Left ventricle myocardium superior (tissue), 1 donor: ENCODE data around the gene DCDC2C. TPM values are rescaled to one million over a fixed set of nuclear protein-coding genes. Genes with fewer than 3 reads are reported as not detected.

Source experiments
- ATAC-seq: fragments of 200-7000 bp; cut with Tn5 transposase; one replicate; pipeline ENCODE4 v1.9.1; 2020; ENCODE audit warnings: mild to moderate bottlenecking, moderate library complexity
- DNase-seq: peaks from one replicate; pipeline ENCODE4 v3.0.0-alpha.2; 2020
- intact Hi-C: fragments of 100-400 bp; cut with micrococcal nuclease; formaldehyde crosslinking; loops from one replicate; pipeline ENCODE4 v1.11.0; 2022
- total RNA-seq: library from RNA; stranded (reverse); fragmentation: NEBNext Ultra II Directional; extraction: Animal tissue kit (Norgen Biotek cat#: 25700); gene quantifications from one replicate; pipeline ENCODE4 v1.2.1, GENCODE V29; 2021
- donor health status: DM: no; HTN: yes; CAD: no; lungs with severe emphysema.

Gene DCDC2C
- total RNA-seq, 1 donor from 2014 or later: not detected

GRCh38 chr2:3759761-3760160 is 56.4 kb downstream of the DCDC2C start:
- DNase-seq (no peak), ATAC-seq (no peak)
- intact Hi-C loops: no loop called here

- ATAC-seq: no peak
- DNase-seq: no peak
- intact Hi-C loops: no loop called here
These were observed 57.9 kb downstream of the DCDC2C start for GRCh38 chr2:3761272-3761671.

- ATAC-seq (no peak), DNase-seq (no peak)
- intact Hi-C loops: no loop called here
These were observed 59.5 kb downstream of the DCDC2C start for GRCh38 chr2:3762771-3763447.

GRCh38 chr2:3766824-3767223 is 63.4 kb downstream of the DCDC2C start:
- intact Hi-C loops: no loop called here
- DNase-seq (no peak), ATAC-seq (no peak)

- intact Hi-C loops: no loop called here
- ATAC-seq (no peak), DNase-seq (no peak)
These were observed 65.8 kb downstream of the DCDC2C start for GRCh38 chr2:3768960-3769765.

- no peak for ATAC-seq
- no peak for DNase-seq
- intact Hi-C loops: no loop called here
These were observed 66.4 kb downstream of the DCDC2C start for GRCh38 chr2:3769766-3770165.

GRCh38 chr2:3770724-3771415 is 67.5 kb downstream of the DCDC2C start:
- ATAC-seq: no peak
- intact Hi-C loops: no loop called here
- no peak for DNase-seq

GRCh38 chr2:3771576-3771975 is 68.2 kb downstream of the DCDC2C start:
- DNase-seq (no peak), ATAC-seq (no peak)
- intact Hi-C loops: no loop called here

GRCh38 chr2:3774336-3774735 is 71.0 kb downstream of the DCDC2C start:
- ATAC-seq: no peak
- intact Hi-C loops: no loop called here
- no peak for DNase-seq

- intact Hi-C loops: no loop called here
- DNase-seq (no peak), ATAC-seq (no peak)
These were observed 72.9 kb downstream of the DCDC2C start for GRCh38 chr2:3776311-3776710.

- ATAC-seq: no peak
- no peak for DNase-seq
- intact Hi-C loops: no loop called here
These were observed 74.6 kb downstream of the DCDC2C start for GRCh38 chr2:3777966-3778365.

- no peak for DNase-seq
- intact Hi-C loops: no loop called here
- no peak for ATAC-seq
These were observed 75.6 kb downstream of the DCDC2C start for GRCh38 chr2:3778851-3779495.

GRCh38 chr2:3779496-3780049 is 76.2 kb downstream of the DCDC2C start:
- intact Hi-C loops: no loop called here
- DNase-seq (no peak), ATAC-seq (no peak)

- intact Hi-C loops: no loop called here
- ATAC-seq (peak; percentile 78), DNase-seq (peak; percentile 70)
These were observed 77.4 kb downstream of the DCDC2C start for GRCh38 chr2:3780477-3781402.

GRCh38 chr2:3784731-3785130 is 81.4 kb downstream of the DCDC2C start:
- DNase-seq (no peak), ATAC-seq (no peak)
- intact Hi-C loops: no loop called here

GRCh38 chr2:3785220-3785889 is 82.0 kb downstream of the DCDC2C start:
- ATAC-seq (no peak), DNase-seq (no peak)
- intact Hi-C loops: no loop called here

- intact Hi-C loops: no loop called here
- no peak for ATAC-seq
- DNase-seq: no peak
These were observed 82.5 kb downstream of the DCDC2C start for GRCh38 chr2:3785890-3786273.

- DNase-seq (no peak), ATAC-seq (no peak)
- intact Hi-C loops: no loop called here
These were observed 84.4 kb downstream of the DCDC2C start for GRCh38 chr2:3787768-3788167.
